C4-2B (cell line): Measurements from ENCODE around the gene DDX54.

Experiments used
- ZFX ChIP-seq: fragments of 450-650 bp; IDR thresholded peaks from 2 replicates; pipeline ENCODE4 v1.6.1; 2017
- TF ChIP-seq, protein P1 (sequence below): fragments of 450-650 bp; conservative IDR thresholded peaks from 2 replicates; pipeline ENCODE4 v1.5.1; 2017; ENCODE audit warnings: mild to moderate bottlenecking

DNA sequence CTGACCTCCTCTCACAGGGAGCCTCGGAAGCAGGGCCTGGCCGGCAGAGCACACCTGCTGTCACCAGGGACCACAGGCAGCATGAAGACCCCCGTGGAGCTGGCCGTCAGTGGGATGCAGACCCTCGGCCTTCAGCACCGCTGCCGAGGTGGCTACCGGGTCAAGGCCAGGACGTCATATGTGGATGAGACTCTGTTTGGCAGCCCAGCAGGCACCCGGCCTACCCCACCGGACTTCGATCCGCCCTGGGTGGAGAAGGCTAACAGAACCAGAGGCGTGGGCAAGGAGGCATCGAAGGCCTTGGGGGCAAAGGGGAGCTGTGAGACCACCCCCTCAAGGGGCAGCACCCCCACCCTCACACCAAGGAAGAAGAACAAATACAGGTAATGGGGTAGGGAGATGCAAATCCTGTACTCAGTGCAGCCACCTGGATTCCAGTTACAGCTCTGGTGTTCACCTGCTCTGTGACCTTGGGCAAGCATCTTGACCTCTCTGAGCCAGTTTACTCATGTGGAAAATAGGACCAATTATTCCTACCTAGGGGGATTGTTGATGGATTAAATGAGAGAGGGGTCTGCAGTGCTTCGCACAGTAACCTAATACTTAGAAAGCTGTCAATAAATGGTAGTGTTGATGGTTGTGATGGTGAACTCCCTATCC lies 1.5 kb upstream of the DDX54 start:
- TF ChIP-seq, protein P1, sequence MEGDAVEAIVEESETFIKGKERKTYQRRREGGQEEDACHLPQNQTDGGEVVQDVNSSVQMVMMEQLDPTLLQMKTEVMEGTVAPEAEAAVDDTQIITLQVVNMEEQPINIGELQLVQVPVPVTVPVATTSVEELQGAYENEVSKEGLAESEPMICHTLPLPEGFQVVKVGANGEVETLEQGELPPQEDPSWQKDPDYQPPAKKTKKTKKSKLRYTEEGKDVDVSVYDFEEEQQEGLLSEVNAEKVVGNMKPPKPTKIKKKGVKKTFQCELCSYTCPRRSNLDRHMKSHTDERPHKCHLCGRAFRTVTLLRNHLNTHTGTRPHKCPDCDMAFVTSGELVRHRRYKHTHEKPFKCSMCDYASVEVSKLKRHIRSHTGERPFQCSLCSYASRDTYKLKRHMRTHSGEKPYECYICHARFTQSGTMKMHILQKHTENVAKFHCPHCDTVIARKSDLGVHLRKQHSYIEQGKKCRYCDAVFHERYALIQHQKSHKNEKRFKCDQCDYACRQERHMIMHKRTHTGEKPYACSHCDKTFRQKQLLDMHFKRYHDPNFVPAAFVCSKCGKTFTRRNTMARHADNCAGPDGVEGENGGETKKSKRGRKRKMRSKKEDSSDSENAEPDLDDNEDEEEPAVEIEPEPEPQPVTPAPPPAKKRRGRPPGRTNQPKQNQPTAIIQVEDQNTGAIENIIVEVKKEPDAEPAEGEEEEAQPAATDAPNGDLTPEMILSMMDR = no peak
- TF ChIP-seq ZFX = no peak
